ENCODE results near the gene ZMIZ1. TPM values are rescaled to one million over a fixed set of nuclear protein-coding genes. Genes with fewer than 3 reads are reported as not detected.

Gene ZMIZ1
- total RNA-seq, 1 experiment from 2014 or later, result 28.4 TPM

DNA sequence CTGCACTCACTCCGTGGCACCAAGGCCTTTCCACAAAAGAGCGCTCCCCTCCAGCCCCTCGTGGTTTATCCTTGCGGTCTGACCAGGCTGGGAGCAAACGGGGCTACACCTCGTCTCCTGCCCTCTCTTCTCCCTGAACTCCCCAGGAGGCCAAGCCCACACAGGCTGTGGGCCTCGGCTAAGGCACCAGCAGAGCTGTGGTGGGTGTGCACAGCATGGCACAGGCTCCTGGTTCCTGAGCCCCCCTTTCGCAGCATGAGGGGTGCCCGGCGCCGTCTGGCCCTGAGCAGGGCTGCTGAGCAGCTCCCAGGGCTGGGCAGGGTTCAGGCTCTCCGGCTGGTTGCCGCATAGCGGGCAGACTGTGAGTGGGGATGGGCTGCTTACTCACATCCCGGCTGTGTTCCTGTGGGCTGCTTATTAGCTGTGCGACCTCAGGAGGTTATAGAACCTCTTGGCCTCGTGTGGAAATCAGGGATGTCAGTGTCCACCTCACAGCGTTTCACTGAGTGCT lies 90.4 kb downstream of the ZMIZ1 start:
- CTCF ChIA-PET, result no interaction called here
- no peak for DNase-seq (ENCODE audit: low read depth, low spot score)
- no peak overlapping the region for H2AFZ ChIP-seq (ENCODE audit: low read depth, low read length, poor library complexity, severe bottlenecking)
- intact Hi-C loops (cut with micrococcal nuclease), result no loop called here
- RAD21 ChIA-PET (ENCODE audit: low non-redundant PET in 1 of 2, low total read pairs in 2 of 2, uncharacterized antibody in 2 of 2, unreplicated experiment in 2 of 2), result no interaction called here
- no peaks in the 10 kb centered on the region for H3K36me3 ChIP-seq (ENCODE audit: control insufficient read depth in 1 of 2, insufficient read depth in 2 of 2, low read length in 2 of 2)
- no peak overlapping the region for H3K9ac ChIP-seq (ENCODE audit: low read length)
- H3K27me3 ChIP-seq (ENCODE audit: insufficient read depth, low read length), result no peaks in the 10 kb centered on the region
- H3K9me3 ChIP-seq (ENCODE audit: control insufficient read depth in 1 of 2, insufficient read depth in 1 of 2, low read depth in 1 of 2, low read length in 2 of 2), result no peaks in the 10 kb centered on the region
- TF ChIP-seq EZH2phosphoT487 (IDR thresholded peaks at IDR 0.05; ENCODE audit: borderline replicate concordance), result no peak
- TF ChIP-seq, protein P1, sequence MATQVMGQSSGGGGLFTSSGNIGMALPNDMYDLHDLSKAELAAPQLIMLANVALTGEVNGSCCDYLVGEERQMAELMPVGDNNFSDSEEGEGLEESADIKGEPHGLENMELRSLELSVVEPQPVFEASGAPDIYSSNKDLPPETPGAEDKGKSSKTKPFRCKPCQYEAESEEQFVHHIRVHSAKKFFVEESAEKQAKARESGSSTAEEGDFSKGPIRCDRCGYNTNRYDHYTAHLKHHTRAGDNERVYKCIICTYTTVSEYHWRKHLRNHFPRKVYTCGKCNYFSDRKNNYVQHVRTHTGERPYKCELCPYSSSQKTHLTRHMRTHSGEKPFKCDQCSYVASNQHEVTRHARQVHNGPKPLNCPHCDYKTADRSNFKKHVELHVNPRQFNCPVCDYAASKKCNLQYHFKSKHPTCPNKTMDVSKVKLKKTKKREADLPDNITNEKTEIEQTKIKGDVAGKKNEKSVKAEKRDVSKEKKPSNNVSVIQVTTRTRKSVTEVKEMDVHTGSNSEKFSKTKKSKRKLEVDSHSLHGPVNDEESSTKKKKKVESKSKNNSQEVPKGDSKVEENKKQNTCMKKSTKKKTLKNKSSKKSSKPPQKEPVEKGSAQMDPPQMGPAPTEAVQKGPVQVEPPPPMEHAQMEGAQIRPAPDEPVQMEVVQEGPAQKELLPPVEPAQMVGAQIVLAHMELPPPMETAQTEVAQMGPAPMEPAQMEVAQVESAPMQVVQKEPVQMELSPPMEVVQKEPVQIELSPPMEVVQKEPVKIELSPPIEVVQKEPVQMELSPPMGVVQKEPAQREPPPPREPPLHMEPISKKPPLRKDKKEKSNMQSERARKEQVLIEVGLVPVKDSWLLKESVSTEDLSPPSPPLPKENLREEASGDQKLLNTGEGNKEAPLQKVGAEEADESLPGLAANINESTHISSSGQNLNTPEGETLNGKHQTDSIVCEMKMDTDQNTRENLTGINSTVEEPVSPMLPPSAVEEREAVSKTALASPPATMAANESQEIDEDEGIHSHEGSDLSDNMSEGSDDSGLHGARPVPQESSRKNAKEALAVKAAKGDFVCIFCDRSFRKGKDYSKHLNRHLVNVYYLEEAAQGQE (IDR thresholded peaks at IDR 0.05; ENCODE audit: low read depth), result no peak
- TF ChIP-seq, protein P2, sequence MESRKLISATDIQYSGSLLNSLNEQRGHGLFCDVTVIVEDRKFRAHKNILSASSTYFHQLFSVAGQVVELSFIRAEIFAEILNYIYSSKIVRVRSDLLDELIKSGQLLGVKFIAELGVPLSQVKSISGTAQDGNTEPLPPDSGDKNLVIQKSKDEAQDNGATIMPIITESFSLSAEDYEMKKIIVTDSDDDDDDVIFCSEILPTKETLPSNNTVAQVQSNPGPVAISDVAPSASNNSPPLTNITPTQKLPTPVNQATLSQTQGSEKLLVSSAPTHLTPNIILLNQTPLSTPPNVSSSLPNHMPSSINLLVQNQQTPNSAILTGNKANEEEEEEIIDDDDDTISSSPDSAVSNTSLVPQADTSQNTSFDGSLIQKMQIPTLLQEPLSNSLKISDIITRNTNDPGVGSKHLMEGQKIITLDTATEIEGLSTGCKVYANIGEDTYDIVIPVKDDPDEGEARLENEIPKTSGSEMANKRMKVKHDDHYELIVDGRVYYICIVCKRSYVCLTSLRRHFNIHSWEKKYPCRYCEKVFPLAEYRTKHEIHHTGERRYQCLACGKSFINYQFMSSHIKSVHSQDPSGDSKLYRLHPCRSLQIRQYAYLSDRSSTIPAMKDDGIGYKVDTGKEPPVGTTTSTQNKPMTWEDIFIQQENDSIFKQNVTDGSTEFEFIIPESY (IDR thresholded peaks at IDR 0.05; ENCODE audit: extremely low read depth, insufficient replicate concordance, low read length), result no peak
- no peak for TF ChIP-seq SRF (IDR thresholded peaks at IDR 0.05; ENCODE audit: low read depth)
- TF ChIP-seq POLR2AphosphoS5 (IDR thresholded peaks at IDR 0.05; ENCODE audit: low read depth, low read length), result no peak
- TF ChIP-seq SP1 (IDR thresholded peaks at IDR 0.05; ENCODE audit: low read depth), result no peak
- no peak for TF ChIP-seq YY1 (IDR thresholded peaks at IDR 0.05; ENCODE audit: extremely low read depth, insufficient replicate concordance, low read depth, low read length)
- TF ChIP-seq EGR1 (IDR thresholded peaks at IDR 0.05; ENCODE audit: low read depth), result no peak
- no peak for TF ChIP-seq ZNF274 (IDR thresholded peaks at IDR 0.05; ENCODE audit: low read depth, low read length)
- TF ChIP-seq FOSL1 (IDR thresholded peaks at IDR 0.05; ENCODE audit: low read depth), result no peak
- TF ChIP-seq CBX3 (IDR thresholded peaks at IDR 0.05; ENCODE audit: low read depth), result no peak
- TF ChIP-seq, protein P3, sequence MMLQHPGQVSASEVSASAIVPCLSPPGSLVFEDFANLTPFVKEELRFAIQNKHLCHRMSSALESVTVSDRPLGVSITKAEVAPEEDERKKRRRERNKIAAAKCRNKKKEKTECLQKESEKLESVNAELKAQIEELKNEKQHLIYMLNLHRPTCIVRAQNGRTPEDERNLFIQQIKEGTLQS (IDR thresholded peaks at IDR 0.05), result no peak
- TF ChIP-seq, protein P4, sequence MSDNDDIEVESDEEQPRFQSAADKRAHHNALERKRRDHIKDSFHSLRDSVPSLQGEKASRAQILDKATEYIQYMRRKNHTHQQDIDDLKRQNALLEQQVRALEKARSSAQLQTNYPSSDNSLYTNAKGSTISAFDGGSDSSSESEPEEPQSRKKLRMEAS (IDR thresholded peaks at IDR 0.05), result no peak
- no peak for TF ChIP-seq SIN3A (IDR thresholded peaks at IDR 0.05; ENCODE audit: low read depth)
- no peak for TF ChIP-seq JUND (IDR thresholded peaks at IDR 0.05)
- TF ChIP-seq EZH2 (IDR thresholded peaks at IDR 0.05), result no peak
- no peak for TF ChIP-seq TCF7L2 (IDR thresholded peaks at IDR 0.05; ENCODE audit: borderline replicate concordance, extremely low read depth, insufficient read depth, insufficient read length)
- no peak for TF ChIP-seq ELF1 (IDR thresholded peaks at IDR 0.05; ENCODE audit: borderline replicate concordance, low read depth)
- TF ChIP-seq RAD21 (IDR thresholded peaks at IDR 0.05; ENCODE audit: low read depth), result no peak
- H3K79me2 ChIP-seq (ENCODE audit: insufficient read depth, low read length), result peaks cover 7% of the 10 kb centered on the region; the same call in 1 of the 2 replicates
- no peaks in the 10 kb centered on the region for H3K9me2 ChIP-seq (ENCODE audit: insufficient read depth)
- ATAC-seq, result no peak
- no TSS peak for BruUV-seq (replicated peaks)
- H4K20me1 ChIP-seq (ENCODE audit: insufficient read depth), result no peaks in the 10 kb centered on the region
- peak overlapping the region; percentile 8; the same call in 1 of the 2 replicates for H3K27ac ChIP-seq (ENCODE audit: low read depth, low read length)
- no peak overlapping the region for H3K4me2 ChIP-seq (ENCODE audit: low read length)
- peaks cover 30 to 67% of the 10 kb centered on the region in 2 experiments for H3K4me1 ChIP-seq (ENCODE audit: control insufficient read depth in 1 of 2, insufficient read depth in 2 of 2, low read length in 2 of 2)
- POLR2A ChIA-PET, result interaction anchor here (0.8 kb wide), 1 partner anchor 24 kb away, joined by 3 read pairs; no protein-coding TSS in a partner anchor
- H3K4me3 ChIP-seq (replicated peaks in 1 of 2; ENCODE audit: low read depth in 1 of 2, low read length in 2 of 2), result no peak overlapping the region
